Activated gamma-delta T cell (primary cell): ENCODE data around the gene MRPL49.

Experiments used
- DNase-seq: peaks from one replicate; lab custom pipeline; 2025; lab: John Stamatoyannopoulos, UW

MRPL49 gene

DNA sequence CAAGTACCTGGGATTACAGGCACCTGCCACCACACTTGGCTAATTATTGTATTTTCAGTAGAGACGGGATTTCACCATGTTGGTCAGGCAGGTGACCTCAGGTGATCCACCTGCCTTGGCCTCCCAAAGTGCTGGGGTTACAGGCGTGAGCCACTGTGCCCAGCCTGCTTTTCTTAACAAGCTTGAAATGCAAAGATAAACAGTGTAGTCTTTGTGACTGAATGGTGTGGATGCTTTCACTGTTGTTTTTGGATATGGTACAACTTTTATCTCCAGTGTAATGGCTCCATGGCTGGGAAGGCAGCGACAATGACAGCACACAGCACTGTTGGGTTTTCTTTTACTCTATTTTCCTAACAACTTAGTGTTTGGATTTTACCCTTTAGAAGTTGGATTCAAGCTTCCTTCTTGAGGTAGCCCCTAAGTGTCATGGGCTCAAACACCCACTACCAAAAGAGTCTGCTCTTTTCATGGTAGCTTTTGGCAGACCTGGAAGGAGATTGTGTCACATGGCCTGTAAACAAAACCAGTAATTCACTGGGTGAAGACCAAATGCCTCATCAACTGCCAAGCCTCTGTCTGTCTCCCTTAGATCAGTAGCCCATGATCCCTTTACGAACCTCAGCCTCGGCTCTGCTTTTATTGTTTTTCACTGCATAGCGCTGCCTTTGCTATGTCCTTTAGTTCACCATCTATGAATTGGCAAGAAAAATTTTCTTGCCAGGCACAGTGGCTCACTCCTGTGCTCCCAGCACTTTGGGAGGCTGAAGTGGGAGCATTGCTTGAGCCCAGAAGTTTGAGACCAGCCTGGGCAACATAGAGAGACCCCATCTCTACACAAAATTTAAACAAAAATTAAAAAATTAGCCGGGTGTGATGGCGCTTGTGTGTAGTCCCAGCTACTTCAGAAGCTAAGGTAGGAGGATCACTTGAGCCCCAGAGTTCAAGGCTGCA is 19.7 kb upstream of the MRPL49 start:
- DNase-seq, result no peak

- no peak for DNase-seq
Measured at GRCh38 chr11:65103476-65103875, 18.6 kb upstream of the MRPL49 start.

GRCh38 chr11:65104628-65105027 is 17.5 kb upstream of the MRPL49 start:
- no peak for DNase-seq

GRCh38 chr11:65107078-65107477 is 15.0 kb upstream of the MRPL49 start:
- no peak for DNase-seq

GRCh38 chr11:65107751-65108468 is 14.2 kb upstream of the MRPL49 start:
- DNase-seq, result no peak

- no peak for DNase-seq
Measured at GRCh38 chr11:65108469-65109123, 13.5 kb upstream of the MRPL49 start.

DNA sequence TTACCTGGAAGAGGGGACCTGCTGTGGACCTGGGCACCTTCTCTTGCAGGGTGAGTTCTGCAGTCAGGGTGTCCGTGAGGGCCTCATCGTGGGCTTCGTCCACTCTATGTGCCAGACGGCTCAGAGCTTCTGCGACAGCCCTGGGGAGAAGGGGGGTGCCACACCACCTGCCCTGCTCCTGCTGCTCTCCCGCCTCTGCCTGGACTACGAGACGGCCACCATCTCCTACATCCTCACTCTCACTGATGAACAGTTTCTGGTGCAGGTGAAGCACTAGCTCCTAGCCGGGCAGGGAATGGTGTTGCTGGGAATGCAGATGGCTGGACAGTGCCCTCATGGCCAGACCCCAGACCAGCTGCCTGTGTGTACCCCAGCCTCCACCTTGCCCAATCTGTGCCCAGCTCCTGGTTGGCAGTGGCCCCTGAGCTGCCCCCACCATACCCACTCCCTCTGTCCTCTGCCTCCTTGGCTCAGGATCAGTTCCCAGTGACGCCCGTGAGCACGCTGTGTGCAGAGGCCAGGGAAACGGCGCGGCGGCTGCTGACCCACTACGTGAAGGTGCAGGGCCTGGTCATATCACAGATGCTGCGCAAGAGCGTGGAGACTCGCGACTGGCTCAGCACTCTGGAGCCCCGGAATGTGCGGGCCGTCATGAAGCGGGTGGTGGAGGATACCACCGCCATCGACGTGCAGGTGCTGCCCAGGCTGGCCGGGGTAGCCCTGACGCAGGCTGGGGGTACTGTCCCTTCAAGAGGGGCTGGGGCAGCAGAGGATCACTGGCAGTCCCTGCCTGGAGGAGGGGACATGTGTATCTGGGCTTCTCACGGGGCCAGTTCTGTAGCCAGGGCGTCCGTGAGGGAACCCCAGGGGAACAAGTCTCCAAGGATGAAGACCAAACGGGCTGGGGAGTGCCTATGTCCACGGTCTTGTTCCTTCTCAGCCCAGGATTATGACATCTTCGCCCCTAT is 12.6 kb upstream of the MRPL49 start:
- no peak for DNase-seq

- DNase-seq, result no peak
Measured at GRCh38 chr11:65110354-65110861, 11.7 kb upstream of the MRPL49 start.

DNA sequence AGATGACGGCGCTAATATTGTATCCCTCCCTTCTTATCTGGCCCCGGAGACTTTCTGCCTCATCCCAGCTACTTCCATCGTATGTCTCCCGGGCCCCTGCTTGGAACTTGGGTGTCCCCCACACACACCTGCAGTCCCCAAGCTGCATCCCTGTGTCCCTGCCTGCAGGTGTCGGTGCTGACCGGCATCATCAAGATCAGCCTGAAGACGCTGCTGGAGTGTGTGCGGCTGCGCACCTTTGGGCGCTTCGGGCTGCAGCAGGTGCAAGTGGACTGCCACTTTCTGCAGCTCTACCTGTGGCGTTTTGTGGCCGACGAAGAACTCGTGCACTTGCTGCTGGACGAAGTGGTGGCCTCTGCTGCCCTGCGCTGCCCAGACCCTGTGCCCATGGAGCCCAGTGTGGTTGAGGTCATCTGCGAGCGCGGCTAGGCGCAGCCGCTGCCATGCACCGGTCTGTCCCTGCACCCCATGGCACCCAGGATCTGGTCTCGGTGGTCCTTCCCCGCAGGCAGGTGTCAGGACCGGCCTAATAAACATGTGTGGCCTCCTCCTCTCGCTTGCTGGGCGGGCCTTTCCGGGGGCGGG is 10.9 kb upstream of the MRPL49 start:
- DNase-seq, result no peak

- DNase-seq, result peak; percentile 82
Measured at GRCh38 chr11:65111744-65112545, 10.2 kb upstream of the MRPL49 start, which contains the start of gene TM7SF2. TM7SF2 (plus strand) TSS chr11:65111872; CDS start chr11:65112016, 144 bp downstream.

DNA sequence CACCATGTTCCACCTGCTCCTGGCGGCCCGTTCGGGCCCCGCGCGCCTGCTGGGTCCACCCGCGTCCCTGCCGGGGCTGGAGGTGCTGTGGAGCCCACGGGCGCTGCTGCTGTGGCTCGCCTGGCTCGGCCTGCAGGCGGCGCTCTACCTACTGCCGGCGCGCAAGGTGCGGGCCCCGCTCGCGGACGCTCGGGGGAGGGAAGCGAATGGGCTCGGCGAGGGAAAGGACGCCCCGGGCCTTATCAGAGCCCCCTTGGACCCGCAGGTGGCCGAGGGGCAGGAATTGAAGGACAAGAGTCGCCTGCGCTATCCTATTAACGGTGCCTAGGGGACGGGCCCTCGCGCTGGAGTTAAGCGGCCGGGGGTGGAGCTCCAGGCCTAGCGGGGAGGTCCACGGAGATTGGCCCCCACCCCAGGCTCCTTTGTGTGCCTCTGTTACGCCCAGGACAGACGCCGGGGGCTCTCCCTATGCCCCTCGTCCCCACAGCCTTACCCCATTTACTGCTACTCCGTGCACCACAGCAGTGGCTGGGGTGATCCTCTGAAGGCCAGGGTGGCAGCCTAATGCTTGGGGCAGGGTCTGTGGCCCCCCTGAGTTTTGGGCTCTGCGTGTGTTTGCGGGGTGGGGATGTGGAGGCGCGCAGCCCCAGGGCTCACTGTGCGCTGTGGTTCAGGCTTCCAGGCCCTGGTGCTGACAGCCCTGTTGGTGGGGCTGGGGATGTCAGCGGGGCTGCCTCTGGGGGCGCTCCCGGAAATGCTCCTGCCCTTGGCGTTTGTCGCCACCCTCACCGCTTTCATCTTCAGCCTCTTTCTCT is 9.4 kb upstream of the MRPL49 start:
- DNase-seq, result peak; percentile 60

DNA sequence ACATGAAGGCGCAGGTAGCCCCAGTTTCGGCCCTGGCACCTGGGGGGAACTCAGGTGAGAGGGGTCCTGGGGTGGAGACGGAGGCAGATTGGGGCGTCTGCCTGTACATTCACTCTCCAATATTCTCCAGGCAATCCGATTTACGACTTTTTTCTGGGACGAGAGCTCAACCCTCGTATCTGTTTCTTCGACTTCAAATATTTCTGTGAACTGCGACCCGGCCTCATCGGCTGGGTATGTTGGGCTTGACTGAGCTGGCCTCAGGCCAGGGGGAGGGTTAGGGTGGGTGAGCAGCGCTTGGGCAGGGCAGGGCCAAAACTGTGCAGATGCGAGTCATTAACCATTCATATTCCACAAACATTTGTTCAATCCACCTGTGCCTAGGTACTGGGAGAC is 8.8 kb upstream of the MRPL49 start:
- DNase-seq, result no peak

DNA sequence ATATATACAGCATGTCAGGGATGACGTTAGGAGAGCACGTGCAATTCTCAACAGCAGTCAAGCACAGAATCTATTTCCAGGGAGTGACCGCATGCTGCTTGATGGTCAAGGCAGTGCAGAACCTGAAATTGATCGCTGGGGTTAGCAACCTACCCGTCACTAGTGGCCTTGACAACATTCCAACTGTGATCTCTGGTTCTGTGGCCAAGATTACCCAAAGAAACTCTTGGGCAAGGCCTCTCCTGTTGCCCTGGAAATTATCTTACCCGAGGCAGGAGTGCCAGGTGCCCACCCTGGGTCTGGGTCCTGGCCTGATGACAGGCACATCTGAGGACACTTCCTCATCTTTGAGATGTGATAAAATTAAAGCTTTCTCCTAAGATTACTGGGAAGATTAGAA is 8.3 kb upstream of the MRPL49 start:
- no peak for DNase-seq

GRCh38 chr11:65114538-65115171 is 7.5 kb upstream of the MRPL49 start:
- DNase-seq, result no peak

GRCh38 chr11:65115361-65116082 is 6.6 kb upstream of the MRPL49 start:
- no peak for DNase-seq

DNA sequence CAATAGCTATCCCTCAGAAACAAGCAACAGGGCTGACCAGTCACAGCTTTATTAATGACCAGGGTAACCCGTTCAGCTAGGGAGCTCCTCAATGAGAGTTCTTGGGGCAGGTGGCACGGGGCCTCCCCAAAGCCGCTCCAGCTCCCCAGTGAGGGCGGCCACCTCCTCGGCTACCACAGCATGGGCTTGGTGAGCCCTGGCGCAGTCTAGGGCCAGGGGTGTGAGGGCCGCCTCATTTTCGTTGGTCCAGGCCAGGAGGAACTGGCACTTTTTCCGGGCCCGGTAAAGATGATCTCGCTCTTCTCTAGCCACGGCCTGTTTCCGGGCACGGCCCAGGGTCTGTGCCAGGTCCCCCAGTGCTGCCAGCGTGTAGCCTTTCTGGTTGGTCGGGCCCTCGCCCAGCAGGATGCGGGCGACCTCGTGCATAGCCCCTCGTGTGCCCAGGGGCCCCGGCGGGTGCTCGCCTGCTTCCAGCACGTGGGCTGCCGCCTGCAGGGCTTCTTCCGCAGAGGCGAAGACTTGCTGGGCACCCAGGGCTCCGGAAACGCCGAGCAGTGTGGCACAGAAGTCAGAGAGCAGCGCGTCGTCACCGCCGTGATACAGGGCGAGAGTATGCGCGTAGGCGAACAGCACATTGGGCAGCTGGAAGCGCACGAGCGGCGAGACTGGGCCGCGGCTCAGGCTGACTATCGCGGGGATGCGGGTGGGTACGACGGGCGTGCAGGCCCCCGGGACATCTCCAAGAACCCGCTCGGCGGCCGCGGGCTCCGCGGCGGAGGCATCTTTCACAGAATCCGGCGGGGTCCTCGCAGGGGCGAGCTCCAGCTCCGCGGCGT is 5.5 kb upstream of the MRPL49 start:
- DNase-seq, result peak; percentile 45
